HG02759 (cell line): ENCODE data around the gene PKD1L1.
"Not testable (repeated sequence)": the region's sequence is repeated elsewhere in the genome, so short reads cannot be mapped to it uniquely, and the experiment has no call there.

Experiments
- ATAC-seq: cut with Tn5 transposase; IDR thresholded peaks from one replicate; pipeline ENCODE4 v1.9.1; 2021; ENCODE audit warnings: mild to moderate bottlenecking, moderate library complexity; ENCODE audit not compliant: unreplicated experiment

Gene PKD1L1

DNA sequence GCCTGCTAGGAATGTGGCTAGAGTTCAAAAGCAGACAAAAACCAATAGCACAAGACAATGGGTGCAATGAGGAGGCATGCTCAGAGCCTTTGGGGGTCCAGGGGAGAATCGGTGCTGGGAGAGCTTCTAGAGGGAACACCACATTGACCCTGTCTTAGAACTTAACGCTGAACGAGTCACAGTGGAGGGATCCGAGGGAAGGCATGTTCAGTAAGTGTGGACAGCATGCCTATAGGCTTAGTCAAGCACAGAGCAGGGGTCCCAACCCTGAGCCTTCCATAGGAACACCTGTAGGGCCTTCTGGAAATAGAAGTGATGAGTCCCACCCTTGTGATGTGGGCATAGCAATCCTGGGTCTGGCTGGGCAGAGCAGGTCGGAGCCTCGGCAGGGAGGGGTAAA, 148.7 kb downstream of the PKD1L1 start:
- ATAC-seq = no peak

DNA sequence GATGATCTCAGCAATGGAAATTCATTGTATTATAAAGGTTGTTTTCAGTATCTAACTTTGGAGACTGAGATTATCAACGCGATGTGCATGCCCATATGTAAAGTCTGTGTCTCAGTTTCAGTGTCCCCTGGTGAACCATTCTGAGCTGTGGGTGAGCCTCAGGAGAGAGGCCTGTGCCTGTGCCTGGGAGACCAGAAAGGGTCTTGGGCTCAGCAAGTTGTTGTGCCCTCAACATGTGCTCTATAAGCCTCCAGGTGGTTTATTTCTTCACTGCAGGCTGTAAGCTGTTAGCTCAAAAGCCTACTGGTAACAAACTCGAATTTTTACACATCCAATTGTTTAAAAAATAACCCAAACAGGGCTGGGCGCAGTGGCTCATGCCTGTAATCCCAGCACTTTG, 151.9 kb downstream of the PKD1L1 start:
- no peak for ATAC-seq

DNA sequence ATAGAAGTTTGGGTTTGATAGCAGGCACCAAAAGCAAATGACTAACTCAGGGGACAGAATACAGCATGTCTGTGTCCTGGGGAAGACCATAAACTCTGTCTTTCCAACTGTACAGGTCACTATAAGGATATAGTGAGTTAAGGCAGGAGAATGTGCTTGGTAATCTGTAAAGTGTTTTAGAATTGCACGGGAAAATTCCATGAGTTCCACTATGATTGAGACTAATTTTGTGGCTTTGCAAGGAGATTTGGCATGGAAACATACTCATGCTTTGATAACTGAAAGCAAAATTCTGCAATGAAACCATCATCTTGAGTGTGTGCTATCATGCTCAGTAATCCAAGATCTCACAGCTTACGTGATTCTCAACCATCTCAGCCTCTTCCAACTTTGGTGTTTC, 152.6 kb downstream of the PKD1L1 start:
- ATAC-seq = no peak

DNA sequence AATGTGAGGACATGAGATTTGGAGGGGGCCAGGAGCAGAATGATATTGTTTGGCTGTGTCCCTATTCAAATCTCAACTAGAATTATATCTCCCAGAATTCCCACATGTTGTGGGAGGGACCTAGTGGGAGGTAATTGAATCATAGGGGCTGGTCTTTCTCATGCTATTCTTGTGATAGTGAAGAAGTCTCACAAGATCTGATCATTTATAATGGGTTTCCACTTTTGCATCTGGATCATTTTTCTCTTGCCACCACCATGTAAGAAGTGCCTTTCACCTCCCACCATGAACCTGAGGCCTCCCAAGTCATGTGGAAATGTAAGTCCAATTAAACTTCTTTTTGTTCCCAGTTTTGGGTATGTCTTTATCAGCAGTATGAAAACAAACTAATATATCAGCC, 153.1 kb downstream of the PKD1L1 start:
- ATAC-seq = not testable (repeated sequence)

DNA sequence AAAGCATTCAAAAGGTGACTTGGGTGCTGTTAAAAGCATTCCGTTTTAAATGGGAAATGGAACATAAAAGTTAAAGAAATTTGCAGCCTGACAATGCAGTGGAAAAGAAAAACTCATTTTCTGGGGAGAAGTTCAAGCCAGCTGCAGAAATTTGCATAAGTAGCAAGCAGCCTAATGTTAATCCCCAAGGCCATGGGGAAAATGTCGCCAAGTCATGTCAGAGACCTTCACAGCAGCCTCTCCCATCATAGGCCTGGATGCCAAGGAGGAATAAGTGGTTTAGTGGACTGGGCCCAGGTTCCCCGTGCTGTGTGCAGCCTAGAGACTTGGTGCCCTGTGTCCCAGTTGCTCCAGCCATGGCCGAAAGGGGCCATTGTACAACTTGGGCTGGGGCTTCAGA, 154.2 kb downstream of the PKD1L1 start:
- ATAC-seq = no peak

DNA sequence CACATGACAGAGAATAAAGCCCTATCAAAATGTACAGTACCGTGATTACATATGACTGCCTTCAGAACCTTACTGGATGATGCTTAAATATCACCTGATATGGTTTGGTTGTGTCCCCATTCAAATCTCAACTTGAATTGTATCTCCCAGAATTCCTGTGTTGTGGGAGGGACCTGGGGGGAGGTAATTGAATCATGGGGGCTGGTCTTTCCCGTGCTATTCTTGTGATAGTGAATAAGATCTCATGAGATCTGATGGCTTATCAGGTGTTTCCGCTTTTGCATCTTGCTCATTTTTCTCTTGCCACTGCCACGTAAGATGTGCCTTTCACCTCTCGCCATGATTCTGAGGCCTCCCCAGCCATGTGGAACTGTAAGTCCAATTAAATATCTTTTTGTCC, 155.1 kb downstream of the PKD1L1 start:
- ATAC-seq = not testable (repeated sequence)

DNA sequence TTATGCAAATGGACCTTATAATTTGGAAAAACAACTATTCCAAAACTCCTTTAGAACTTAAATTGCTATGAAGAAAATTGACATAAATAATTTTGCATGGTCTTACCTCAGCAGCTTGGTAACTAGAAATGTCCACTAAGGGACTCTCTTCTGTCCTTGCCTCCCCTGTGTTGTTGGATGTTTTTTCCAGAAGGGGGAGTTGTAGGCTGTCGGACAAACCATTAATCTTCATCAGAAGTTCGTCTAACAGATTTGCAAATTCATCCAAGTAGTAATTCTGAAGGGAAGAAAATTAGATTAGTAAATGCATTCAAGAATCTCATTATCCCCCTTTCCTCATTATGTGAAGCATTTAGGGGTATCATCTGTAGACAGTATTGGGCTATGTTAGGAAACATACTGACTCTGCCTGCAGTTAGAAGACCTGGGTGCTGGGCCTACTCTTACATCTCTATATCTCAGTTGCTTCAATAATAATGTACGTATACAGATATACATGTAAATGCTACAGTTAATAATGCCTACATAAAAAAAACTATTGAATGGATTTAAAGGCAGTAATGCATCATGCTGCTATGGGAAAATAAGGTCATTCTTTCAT, 155.6 kb downstream of the PKD1L1 start:
- ATAC-seq = no peak

DNA sequence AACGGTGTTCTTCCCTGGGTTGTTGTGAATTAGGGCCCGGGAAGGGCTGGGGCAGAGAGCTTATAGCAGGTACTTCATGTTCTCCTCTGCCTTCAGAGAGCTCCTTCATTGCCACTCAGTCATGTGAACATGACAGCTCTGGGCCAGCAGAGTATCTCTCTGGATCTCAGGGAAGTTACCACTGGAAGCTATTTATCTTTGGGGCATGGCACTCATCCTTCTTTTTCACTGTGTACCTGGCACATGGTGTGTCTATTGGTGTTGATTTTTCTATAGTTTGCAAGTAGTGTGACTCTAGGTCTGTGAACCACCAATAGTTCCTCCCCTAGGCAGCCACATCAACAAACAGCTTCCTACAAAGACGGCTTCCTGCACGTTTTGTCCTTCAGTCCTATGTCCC, 156.6 kb downstream of the PKD1L1 start:
- ATAC-seq = no peak

DNA sequence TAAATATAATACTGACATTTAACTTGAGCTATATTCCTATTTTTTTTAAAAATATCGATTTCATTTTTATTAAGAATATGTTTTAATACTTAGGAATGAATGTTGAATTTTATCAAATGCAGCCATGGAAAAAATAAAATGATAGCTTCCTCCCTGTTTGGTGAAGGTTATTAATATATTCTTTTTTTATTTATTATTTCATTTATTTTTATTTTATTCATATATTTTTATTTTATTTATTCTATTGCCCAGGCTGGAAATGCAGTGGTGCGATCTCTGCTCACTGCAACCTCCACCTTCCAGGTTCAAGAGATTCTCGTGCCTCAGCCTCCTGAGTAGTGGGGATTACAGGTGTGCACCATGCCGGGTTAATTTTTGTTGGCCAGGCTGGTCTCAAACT, 160.2 kb downstream of the PKD1L1 start:
- no peak for ATAC-seq

DNA sequence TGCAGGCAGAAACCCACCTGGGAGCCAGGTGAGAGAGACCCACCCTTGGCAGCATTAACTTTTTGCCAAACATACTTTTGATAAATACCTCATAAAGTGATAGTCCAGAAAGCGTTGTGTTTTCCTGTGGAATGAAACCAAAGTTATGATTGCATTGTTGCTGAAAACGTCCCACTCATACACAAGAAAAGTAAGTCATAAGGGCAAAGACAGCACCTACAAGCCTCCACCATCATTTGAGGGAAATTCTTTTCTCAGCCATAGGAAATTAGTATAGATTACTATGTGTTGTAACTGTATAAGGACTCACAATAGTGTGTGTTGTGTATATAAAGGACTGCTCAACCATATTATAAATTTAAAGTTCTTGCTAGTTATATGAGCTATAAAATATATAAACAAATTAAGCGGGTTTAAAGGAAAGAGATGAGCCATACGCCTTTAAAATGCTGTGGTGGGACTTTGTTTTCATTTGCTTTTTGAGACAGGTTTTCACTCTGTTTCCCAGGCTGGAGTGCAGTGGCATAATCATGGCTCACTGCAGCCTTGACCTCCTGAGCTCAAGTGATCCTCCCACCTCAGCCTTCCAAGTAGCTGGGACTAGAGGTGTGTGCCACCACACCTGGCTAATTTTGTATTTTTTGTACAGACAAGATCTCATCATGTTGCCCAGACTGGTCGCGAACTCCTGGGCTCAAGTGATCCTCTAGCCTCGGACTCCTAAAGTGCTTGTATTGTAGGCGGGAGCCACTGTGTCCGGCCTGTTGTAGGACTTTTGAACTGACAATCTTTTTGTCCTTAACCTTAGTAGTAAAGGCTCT, 160.8 kb downstream of the PKD1L1 start:
- no peak for ATAC-seq

DNA sequence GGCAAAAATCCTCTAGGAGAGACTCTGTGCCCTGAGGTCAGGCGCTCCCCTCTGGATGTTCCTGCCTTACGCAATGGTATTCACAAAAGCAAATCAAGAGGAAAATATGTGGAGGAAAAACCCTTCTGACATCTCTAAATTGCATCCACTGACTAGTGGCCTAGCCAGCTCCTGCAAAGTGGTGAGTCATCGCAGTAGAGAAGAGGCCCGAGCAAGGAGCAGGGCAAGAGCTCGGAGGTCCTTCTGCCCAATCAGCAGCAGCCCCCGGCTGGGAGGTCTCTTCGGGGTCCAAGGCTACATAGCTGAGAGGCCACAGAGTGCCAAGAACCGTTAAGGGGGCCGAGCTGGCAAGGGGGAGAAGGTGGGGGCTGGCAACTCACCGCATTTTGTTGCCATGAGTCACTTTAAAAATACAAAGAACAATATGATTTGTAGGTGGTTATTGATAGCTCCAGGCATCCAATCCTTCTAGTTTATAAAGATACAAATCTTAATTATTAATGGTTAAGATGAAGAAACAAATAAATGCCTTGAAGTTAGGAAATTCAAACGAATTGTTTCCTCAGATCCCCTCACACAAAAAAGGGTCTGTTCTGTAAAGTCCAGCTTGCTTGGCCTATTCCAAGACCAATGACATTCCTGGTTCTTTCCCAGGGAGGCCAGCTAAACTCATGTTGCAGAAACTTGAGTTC, 161.6 kb downstream of the PKD1L1 start:
- ATAC-seq = no peak

DNA sequence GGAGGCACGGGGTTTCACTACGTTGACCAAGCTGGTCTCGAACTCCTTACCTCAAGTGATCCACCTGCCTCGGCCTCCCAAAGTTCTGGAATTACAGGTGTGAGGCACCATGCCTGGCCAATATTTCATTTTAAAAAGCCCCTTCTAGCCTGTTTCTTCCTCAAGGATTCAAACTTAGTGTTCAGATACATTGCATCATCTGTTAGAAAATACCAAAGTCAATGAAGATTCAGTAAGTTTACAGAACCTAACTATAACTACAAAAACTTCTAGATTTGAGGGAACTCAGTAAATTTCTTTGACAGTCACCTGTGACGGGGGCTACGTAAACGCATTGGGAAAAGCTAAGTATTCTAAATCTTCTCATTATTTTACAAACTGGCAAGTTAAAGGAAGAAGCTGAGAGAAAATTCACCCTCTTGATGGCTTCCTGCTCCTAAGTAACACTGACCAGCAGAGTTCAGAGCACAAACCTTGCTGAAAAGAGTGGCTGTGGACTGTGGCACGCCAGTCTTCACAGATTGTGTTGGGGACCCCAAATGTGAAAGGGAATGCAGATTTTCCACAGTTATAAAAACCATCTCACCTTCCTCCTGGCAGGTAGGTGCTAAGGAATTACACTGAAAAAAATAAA, 162.2 kb downstream of the PKD1L1 start:
- no peak for ATAC-seq

DNA sequence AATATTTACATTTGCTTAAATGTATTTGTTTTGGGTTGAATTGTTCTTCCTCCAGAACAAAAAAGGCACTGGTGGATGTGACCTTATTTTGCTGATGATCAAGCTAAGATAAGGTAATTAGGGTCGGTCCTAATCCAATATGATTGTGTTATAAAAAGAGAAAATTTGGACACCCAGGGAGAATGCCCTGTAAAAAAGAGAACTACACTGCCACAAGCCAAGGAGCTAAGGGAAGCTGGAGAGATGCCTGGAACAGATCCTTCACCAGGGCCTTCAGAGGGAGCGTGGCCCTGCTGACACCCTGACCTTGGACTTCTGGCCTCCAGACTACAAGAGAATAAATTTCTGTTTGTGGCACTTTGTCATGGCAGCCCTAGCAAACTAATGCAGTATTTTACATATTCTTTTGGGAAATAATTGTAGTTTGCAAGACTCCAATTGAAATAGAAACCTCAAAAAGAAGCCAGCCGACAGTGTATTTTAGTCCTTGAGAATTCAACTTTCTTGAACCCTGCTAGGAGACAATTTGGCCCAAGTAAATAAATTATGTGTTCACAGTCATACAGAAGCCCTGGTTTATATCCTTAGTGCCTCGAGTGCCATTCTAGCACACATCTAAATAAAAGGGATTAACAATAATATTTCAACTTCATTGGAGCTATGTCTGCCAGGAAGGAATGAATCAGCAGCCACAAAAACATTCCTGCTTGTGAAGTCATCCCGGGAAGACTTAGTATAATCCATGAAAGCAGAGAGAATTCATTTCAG, 164.6 kb downstream of the PKD1L1 start:
- ATAC-seq = no peak

DNA sequence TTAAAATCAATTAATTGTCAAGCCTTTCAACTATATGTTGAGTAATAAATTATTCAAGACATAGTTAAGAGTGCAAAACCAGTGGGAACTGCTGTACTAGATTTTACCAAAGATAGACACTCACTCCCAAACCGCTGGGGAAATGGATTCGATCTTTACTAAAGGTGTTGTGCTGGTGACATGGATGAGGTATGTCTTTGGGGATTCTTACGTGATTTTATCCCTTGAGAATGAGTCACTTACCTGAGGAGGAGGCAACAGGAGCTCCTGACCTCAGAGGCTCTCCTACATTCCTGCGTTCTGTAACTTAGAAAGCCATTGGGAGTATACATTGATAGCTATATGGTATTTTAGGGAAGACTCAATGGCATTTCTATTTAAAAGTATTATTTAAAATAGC, 165.5 kb downstream of the PKD1L1 start:
- no peak for ATAC-seq

DNA sequence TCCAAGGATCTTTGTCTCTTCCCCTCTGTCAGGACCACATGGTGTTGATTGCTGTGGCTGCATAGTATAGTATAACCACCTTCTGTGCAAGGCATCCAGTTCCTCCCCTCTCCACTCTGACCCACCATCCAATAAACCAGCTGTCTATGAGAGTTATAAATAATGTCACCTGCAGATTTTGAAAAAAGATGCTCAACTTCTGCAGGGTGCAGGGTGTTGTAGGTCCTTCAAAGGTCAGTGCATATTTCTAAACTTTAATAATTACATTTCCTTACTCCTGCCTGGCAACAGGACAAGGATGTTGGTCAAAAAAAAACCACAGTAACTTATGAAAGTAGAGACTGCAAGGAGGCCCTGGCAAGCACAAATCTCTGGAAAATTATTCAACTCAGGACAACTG, 166.2 kb downstream of the PKD1L1 start:
- no peak for ATAC-seq

DNA sequence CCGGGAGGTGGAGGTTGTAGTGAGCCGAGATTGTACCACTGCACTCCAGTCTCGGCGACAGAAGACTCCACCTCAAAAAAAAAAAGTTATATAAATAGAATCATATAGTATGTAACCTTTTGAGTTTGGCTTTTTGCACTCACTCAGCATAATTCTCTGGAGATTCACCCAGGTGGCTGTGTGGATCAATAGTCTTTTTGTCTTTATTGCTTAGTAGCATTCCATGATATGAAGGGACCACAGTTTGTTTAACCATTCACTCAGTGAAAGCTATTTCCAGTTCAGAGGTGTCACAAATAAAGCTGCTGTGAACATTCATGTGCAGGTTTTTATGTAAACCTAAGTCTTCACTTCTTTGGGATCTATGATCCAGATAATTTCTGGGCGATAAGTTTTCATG, 167.7 kb downstream of the PKD1L1 start:
- no peak for ATAC-seq

DNA sequence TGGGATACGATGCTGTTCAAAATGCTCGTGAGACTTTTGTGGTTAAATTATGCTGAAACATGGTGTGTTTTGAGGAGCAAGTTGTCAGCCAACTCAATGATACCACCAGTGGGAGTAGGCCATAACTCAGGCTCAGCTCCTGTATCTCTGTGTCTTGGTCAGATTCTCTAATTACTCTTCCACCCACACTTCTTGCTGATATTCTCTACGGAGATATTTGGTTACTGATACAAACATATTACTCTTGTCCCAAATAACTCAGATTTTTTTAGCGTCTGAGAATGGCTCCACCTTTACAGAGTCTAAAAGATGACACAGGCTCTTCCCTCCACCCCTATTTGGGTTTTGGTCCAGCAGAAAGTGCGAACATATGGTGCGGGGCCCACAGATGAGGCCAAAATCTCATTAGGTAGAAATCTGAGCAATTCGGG, 168.9 kb downstream of the PKD1L1 start:
- no peak for ATAC-seq

DNA sequence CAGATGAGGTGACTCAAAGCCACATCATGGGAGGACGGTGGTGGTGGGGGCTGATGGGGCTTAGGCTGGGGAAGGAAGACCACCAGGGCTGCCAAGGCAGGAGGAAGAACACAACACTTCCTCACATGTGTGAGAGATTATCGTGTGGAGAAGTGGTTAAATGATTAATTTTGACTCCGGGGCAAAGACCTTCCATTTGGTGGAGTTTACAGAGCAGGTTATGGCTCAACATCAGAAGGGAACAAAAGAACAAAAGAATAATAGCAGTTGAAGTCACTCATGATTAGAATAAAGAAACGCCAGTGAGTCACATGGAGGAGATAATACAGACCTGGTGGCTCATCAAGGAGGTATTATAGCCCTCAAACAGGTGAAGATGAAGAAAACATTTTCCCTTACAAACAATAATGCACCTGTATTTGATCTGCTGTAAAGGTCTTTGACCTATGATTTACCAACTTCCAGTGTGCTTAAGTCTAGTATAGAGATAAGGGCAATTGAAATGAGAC, 170.1 kb downstream of the PKD1L1 start:
- no peak for ATAC-seq

DNA sequence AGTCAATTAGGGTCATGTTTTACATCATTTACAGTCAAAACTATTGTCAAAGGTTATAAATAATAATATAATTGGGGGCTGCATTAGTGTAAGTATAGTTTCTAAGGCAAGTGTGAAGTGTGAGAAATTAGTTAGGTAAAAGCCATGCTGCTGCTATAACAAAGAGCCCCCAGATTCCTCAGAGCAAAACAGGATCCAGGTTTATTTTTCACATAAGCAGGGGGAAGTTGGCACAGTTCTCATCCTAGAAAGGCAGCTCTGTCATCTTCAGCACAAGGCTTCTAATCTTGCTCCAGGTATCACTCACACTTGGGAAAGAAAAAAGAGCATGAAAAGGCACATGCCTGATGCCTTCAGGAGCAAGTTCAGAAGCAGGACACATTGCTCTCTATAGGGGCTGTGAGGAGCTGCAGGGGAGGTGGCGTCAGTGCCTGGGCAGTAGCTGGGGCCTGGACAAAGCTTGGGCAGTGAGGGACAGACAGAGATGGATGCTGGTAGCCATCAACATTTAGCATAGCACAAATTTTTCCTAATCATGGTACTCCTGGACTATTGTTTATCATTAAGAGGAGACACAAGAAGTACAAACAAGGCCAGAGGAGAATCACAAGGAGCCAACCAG, 170.6 kb downstream of the PKD1L1 start:
- ATAC-seq = no peak

DNA sequence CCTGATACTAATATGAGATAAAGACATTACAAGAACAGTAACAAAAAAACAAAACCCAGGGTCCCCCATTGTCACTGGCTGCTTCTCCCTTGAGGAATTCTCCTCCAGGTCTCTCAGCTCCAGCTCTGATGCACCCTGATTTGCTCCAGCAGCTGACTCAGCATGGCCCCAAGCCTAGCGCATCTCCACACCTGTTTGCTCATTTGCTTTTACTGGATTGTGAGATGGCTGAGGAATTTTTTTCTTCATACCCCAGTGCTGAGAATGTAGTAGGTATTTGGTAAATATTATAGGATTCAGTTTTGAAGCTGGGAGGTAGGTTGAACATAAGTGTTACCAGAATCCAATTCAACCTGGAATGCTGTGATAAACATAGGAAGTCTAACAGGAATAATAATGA, 171.9 kb downstream of the PKD1L1 start:
- ATAC-seq = no peak
